ENCODE data around the gene THOC1.

DNA sequence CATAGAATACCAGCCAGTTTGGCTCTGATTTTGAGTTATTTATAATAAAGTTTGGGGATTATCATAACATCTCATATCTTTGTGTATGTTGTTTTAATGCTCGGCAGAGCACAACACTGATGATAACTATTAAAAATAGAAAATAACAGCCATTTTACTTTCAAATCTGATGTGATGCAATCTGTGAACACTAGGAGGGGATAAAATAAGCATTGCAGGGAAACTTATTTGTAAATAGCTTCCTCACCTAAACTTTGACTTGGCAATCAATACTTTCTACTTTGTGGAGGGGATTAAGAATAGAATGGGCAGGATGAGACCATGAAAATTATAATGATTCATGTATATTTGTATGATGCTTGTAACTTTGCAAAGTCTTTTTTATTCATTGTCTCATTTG lies 55.1 kb downstream of the THOC1 start:
- TF ChIP-seq, protein P1, sequence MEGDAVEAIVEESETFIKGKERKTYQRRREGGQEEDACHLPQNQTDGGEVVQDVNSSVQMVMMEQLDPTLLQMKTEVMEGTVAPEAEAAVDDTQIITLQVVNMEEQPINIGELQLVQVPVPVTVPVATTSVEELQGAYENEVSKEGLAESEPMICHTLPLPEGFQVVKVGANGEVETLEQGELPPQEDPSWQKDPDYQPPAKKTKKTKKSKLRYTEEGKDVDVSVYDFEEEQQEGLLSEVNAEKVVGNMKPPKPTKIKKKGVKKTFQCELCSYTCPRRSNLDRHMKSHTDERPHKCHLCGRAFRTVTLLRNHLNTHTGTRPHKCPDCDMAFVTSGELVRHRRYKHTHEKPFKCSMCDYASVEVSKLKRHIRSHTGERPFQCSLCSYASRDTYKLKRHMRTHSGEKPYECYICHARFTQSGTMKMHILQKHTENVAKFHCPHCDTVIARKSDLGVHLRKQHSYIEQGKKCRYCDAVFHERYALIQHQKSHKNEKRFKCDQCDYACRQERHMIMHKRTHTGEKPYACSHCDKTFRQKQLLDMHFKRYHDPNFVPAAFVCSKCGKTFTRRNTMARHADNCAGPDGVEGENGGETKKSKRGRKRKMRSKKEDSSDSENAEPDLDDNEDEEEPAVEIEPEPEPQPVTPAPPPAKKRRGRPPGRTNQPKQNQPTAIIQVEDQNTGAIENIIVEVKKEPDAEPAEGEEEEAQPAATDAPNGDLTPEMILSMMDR (IDR thresholded peaks at IDR 0.05 in 4 of 5, conservative IDR thresholded peaks at IDR 0.05 in 1 of 5), result no peak
- no peak for TF ChIP-seq POLR2A (IDR thresholded peaks at IDR 0.05)
